Activated CD4-positive, alpha-beta T cell treated with anti-CD3 and anti-CD28 coated beads, Interleukin-2, amount 50 U/mL, for 1 hour (primary cell): ENCODE measurements around the gene HTT.

Experiments used
- DNase-seq: peaks from one replicate; pipeline ENCODE4 v3.0.0-alpha.2; 2020

The HTT gene

DNA sequence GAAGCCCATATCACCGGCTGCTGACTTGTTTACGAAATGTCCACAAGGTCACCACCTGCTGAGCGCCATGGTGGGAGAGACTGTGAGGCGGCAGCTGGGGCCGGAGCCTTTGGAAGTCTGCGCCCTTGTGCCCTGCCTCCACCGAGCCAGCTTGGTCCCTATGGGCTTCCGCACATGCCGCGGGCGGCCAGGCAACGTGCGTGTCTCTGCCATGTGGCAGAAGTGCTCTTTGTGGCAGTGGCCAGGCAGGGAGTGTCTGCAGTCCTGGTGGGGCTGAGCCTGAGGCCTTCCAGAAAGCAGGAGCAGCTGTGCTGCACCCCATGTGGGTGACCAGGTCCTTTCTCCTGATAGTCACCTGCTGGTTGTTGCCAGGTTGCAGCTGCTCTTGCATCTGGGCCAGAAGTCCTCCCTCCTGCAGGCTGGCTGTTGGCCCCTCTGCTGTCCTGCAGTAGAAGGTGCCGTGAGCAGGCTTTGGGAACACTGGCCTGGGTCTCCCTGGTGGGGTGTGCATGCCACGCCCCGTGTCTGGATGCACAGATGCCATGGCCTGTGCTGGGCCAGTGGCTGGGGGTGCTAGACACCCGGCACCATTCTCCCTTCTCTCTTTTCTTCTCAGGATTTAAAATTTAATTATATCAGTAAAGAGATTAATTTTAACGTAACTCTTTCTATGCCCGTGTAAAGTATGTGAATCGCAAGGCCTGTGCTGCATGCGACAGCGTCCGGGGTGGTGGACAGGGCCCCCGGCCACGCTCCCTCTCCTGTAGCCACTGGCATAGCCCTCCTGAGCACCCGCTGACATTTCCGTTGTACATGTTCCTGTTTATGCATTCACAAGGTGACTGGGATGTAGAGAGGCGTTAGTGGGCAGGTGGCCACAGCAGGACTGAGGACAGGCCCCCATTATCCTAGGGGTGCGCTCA, 165.8 kb downstream of the HTT start:
- no peak for DNase-seq

DNA sequence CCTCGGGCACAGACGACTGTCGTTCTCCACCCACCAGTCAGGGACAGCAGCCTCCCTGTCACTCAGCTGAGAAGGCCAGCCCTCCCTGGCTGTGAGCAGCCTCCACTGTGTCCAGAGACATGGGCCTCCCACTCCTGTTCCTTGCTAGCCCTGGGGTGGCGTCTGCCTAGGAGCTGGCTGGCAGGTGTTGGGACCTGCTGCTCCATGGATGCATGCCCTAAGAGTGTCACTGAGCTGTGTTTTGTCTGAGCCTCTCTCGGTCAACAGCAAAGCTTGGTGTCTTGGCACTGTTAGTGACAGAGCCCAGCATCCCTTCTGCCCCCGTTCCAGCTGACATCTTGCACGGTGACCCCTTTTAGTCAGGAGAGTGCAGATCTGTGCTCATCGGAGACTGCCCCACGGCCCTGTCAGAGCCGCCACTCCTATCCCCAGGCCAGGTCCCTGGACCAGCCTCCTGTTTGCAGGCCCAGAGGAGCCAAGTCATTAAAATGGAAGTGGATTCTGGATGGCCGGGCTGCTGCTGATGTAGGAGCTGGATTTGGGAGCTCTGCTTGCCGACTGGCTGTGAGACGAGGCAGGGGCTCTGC, 166.5 kb downstream of the HTT start:
- no peak for DNase-seq

DNA sequence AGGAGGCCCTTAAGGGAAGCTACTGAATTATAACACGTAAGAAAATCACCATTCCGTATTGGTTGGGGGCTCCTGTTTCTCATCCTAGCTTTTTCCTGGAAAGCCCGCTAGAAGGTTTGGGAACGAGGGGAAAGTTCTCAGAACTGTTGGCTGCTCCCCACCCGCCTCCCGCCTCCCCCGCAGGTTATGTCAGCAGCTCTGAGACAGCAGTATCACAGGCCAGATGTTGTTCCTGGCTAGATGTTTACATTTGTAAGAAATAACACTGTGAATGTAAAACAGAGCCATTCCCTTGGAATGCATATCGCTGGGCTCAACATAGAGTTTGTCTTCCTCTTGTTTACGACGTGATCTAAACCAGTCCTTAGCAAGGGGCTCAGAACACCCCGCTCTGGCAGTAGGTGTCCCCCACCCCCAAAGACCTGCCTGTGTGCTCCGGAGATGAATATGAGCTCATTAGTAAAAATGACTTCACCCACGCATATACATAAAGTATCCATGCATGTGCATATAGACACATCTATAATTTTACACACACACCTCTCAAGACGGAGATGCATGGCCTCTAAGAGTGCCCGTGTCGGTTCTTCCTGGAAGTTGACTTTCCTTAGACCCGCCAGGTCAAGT, 167.5 kb downstream of the HTT start:
- no peak for DNase-seq

DNA sequence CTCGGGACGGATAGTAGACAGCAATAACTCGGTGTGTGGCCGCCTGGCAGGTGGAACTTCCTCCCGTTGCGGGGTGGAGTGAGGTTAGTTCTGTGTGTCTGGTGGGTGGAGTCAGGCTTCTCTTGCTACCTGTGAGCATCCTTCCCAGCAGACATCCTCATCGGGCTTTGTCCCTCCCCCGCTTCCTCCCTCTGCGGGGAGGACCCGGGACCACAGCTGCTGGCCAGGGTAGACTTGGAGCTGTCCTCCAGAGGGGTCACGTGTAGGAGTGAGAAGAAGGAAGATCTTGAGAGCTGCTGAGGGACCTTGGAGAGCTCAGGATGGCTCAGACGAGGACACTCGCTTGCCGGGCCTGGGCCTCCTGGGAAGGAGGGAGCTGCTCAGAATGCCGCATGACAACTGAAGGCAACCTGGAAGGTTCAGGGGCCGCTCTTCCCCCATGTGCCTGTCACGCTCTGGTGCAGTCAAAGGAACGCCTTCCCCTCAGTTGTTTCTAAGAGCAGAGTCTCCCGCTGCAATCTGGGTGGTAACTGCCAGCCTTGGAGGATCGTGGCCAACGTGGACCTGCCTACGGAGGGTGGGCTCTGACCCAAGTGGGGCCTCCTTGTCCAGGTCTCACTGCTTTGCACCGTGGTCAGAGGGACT, 168.8 kb downstream of the HTT start:
- no peak for DNase-seq

DNA sequence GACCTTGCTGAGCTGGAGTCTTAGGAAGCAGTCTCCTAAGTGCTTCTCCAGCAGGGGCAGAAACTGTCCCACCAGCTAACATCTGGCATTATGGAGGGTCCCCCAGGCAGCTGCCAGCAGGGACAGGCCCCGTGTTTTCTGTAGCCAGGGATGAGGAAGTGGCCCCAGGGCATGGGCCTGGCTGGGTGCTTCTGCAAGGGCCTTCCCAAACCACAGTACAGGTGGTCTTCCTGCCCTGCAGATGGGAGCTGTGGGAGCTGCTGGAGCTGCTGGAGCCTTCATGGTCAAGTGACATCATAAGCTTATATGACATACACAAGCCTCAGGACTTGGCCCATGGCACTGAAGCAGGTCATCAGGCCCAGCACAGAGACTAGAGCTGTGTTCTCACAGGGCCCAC, 169.5 kb downstream of the HTT start:
- DNase-seq: no peak

DNA sequence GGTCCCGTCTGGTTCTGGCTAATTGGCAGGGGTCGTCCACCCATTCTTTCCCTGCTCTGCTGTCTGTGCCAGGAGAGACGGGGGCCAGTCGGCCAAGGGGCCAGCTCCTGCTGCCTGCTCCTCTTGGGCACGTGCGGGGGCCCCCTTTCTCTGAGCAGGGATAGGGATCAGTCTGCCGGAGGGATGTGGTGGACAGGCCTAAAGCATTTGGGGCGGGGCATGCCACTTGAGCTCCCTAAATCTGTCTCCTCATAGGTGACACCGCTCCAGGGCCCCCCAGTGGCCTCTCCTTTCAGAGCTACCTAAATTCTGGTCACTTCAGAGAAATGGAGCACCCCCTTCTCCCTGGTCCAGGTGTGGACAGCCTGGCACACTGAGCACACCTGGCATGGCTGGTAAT, 170.3 kb downstream of the HTT start:
- no peak for DNase-seq

DNA sequence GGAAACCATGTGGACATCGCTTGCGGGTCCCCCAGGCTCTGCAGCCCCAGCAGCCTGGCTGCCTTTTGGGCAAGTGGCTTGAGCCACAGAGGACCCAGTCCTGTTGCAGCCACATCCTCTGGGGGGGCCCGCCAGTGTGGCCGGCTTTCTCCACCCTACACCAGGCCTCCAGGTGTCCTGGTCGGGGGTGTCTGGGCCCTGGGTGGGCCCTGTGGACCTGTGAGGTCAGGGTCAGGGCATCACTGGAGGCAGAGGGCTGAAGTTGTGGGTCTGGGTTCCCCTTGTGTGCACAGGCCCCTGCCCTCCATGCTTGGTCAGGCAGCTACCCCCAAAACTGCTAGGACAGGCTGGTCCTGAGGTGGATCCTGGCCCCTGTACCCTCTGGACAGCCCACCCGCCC, 171.2 kb downstream of the HTT start:
- no peak for DNase-seq

DNA sequence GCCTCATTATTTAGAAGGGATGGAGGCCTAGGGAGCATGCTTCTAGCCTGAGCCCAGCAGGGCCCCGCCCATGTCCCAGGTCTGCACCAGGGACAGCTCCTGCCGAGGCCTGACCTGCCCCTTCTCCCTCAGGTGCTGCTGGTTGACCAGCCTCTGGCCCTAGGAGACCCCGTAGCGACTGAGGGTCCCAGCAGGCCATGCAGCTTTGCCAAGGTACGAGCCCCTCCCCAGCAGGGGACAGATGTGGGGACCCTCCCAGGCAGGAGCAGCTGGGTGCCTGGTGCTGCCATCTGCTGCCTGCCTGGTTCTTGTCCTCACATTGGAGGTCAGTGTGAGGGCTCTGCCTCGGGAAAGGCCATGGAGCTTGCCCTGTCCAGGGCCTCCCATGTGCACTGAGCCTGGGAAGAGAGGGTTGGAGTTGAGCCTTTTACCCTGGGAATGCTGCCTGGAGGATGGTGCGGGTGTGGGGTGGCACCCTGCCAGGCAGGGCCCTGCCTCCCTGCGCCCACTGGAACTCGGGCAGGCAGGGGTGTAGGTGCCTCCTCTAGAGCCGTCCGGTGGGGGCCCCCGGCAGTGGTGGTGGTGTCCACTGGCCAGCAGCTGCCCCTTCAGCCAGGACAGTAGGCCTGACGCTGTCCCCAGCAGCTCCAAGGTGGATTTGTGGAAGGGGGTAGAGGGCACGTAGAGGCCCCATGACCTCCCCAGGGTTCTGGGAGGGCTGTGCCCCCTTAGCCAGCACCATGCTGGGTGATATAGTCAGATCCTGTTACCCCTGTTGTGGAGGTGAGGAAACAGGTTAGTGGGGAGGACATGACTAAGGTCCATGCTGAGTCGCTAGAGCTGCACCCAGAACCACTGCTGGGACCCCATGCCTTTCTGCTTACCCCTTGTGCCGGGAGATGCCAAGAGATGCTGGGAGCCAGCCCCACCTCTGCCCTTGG, 172.2 kb downstream of the HTT start:
- no peak for DNase-seq

DNA sequence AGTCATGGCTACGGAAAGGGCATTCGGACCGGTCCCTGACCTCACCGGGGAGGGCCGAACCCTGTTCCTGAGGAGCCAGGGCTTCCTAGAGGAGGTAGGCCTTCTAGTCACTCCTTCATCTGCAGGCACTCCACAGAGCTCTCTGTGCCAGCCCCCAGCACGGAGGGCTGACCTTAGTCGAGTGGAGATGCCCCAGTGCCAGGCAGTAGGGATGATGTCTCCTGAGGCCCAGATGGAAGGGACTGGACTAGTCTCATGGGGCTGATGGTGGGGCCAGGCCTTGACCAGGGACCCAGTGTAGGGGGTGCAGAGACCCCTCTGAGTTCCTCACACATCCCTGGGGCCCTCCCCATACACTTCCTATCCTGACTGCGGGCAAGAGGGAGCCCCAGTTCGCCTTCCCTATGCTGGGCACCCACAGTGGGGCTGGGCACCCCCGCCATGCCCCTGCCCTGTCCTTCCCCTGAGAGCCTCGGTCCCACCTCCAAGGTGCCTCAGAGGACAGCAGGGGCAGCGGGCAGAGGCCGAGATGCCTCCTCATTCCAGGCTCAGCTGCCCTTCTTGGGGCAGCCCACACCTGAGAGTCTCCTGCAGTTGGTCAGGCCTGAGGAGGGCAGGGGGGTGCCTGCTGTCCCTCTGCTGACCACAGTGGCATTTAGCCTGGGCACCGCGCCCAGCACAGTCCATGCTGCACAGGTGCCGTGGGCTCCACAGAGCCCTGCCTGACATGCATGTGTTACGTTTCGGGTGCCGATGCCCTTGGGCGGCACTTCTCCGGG, 173.1 kb downstream of the HTT start:
- no peak for DNase-seq

DNA sequence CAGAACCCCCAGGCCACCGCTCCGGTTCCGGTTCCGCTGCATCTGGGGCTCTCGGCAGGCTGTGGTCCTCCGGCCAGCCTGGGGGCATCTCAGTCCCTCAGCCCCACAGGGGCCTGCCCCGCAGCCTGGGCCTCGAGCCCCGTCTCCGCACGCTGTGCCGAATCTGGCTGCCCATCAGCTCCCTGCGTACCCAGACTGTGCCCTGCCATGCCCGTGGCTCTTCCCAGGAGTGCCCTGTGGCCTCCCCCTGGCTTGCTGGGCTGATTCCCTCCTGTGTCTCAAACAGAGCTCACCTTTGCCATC, 173.6 kb downstream of the HTT start:
- no peak for DNase-seq

DNA sequence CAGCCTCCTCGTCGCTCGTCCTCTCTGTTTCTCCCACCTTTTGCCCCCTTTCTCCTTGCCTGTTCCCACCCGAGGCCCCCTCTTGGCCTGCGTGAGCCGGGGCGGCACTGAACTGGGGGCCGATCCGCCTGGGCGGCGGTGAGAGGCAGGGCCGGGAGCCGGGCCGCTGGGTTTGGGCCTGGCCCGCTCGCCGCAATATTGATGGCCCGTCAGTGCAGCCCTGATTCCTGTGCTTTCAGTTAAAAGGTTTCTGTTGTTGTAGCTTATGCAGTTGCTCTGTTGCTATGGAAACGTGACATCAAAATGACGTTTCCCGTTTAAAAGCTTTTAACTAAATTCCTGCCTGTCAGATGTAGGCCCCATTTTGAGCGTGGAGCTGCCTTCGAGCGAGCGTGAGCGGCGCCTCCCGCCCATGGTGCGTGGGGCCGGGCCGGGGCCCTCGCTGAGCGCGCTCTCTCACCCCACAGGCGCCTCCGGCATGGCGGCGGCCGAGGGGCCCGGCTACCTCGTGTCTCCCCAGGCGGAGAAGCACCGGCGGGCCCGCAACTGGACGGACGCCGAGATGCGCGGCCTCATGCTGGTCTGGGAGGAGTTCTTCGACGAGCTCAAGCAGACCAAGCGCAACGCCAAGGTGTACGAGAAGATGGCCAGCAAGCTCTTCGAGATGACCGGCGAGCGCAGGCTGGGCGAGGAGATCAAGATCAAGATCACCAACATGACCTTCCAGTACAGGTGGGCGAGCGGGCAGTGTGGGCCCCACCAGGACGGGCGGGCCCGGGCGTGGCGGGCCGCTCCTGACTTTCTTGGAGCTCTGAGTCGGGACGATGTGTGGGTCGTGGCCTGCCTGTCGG, 174.6 kb downstream of the HTT start, which contains the start of gene MSANTD1:
MSANTD1 (plus strand) TSS at position 349 of the 851 bp plus-strand sequence; CDS start at position 413, 64 bp downstream.
- no peak for DNase-seq

DNA sequence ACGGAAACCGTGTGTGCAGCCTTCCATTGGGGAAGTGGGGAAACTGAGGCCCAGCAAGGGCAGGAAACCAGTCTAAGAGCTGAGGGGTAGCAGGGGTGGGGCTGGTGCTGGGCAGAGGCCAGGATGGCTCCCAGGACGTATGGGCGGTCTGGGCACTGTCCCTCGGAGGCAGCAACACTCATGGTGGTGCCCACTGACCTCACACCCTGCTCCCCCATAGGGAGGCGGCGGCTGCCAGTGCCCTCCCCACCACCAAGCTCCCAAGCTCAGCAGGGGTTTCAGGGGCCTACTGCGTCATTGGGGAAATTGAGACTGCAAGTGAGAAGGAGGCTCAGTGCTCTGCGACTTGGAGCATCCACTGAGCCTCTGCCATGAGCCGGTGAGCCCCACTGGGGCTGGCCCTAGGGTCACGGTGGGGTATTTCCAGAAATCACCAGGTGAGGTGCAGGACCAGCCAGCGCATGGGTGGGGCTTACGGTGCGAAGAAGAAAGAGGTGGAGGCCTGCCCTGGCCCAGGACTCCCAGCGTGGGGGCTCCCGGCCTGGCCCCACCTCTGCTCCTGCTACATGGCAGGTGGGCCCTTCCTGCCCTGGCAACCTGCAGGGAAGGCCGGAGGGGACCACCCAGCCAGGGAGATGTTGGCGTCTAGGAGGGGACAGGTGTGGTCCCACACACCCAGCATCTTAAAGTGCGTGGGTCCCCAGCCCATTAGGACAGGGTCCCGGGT, 175.4 kb downstream of the HTT start:
- DNase-seq: no peak

DNA sequence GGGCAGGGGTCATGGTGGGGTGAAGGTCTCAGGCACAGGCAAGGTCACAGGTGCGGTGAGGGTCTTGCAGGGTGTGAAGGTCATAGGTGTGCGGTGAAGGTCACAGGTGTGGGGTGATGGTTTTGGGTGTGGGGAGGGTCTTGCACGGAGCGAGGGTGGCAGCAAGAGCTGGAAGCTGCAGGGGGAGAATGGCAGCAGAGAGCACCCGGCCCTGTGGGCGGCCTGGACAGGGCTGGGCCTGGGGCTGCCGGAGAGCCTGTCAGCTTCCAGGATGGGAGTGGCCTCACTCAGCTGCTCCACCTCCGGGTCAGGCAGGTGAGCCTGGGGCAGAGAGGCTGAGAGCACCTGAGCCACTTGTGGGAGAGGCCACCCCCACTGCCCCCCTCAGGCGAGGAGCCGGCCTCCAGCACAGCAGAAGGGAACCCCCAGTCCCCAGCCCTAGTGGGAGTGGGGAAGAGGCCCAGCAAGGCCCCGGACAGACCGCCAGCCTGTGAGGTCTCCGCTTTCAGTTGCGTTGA, 176.0 kb downstream of the HTT start:
- DNase-seq: no peak

DNA sequence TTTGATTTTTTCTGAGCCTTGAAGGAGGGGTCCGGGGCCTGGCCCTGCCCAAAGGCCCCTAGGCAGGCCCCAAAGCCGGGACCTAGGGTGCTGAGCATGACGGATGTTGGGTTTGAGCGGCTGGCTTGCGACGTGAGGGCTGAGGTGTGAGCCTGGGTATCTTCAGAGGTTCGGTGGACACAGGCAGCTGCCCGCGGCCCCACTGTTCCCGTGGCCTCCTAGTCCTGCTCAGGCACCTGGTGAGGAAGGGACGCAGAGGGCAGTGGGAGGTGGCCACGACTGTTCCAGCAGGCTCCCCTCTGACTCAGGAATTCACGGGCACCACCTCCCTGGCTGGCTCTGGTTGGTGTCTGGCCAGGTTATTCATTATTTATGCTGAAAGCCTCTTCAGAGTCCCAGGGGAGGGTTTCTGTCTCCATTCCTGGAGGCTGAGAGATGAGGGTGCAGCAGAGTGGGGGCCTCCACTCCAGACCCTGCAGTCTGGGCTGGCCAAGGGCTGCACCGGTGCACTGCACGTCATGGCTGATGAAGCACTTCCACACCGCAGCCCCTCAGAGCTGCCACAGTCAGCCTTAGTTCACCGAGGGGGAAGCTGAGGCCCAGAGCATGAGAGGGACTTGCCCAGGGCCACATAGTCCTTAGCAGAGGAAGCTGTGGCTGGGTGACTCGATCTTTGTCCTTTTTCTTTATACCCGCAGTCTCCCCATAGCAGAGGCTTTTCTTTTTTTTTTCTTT, 176.6 kb downstream of the HTT start:
- DNase-seq: no peak

DNA sequence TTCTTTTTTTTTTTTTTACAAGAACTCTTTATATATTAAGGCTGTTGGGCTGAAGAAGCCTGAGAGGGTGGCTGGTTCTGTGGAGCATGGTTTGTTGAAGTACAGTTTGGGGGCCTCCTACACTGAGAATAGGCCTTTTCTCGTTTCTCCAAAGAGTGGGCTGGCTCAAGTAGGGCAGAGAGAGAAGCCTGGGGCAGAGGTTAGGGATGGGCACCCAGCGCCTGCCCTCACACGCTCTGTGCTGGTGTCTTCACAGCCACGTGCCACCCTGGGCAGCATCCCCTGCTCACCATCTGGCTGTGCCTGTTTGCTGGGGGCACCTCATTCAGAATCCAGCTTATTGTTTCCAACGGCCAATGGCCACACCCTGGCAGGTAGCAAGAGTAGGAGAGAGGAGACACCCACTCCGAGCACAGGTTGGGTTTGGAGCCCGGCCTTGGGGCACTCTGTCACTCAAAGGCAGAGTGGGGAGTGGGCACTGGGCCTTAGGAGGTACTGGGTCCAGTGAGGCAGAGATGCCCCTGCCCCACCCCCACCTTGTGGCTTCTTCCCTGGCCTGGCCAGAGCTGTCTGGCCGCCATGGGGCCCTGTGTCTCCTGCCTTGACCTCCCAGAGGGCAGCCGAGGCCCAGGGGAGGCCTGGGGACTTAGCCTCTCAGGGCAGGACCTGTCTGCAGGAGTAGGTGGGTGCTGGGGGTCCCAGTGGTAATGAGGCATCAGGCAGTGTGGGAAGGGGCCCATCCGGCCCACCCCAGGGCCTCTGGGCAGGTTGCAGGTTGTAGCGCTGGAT, 177.4 kb downstream of the HTT start:
- no peak for DNase-seq

DNA sequence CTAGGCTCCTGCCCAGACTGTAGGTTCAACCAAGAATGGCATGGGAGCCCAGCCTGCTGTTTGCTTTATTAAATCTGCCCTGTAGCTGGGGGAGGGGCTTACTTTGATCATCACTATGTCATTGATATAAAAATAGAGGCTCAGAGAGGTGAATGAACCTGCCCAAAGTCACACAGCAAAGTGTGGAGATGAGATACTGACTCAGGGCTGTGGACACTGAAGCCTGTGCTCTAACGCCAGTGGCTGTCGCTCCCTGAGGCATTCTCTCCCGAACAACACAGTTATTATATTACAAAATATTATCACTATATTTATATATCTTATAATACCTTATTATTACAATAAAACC, 178.0 kb downstream of the HTT start:
- no peak for DNase-seq

DNA sequence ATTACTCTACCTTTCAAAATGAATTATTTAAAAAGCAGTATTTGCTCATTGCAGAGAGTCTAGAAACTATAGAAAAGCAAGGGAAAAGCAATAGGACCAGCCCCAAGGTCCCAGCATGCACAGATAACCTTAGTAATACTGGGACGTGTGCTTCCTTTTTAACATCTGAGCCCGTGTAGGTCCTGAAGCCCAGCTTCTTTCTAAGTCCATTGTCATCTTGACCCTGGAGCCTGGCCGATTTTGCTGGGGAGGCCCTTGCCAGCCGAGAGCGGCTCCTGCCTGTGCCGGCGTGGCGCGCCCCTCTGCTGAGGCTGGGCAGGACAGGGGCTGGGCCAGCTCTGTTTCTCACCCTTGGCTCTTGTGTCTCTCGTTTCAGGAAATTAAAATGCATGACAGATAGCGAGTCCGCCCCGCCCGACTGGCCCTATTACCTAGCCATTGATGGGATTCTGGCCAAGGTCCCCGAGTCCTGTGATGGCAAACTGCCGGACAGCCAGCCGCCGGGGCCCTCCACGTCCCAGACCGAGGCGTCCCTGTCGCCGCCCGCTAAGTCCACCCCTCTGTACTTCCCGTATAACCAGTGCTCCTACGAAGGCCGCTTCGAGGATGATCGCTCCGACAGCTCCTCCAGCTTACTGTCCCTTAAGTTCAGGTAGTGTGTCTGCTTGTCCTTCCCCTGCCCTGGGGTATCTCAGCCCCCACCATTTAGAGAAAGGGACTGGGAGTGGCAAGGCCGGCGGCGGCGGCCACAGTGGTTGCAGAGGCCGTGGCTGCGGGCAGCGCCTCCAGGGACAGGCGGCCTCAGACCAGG, 178.6 kb downstream of the HTT start:
- no peak for DNase-seq
